Right renal cortex interstitium (tissue), 3 donors: ENCODE measurements around the gene DUSP22. TPM values are rescaled to one million over a fixed set of nuclear protein-coding genes. Genes with fewer than 3 reads are reported as not detected.

Experiments
- DNase-seq, 3 donors: peaks; one replicate each; pipeline ENCODE4 v3.0.0-alpha.2; 2013; ENCODE audit warnings: low read depth in 3 of 3, low spot score in 2 of 3
- polyA plus RNA-seq, 3 donors: library from polyadenylated mRNA; unstranded; fragments of 120-200 nt; gene quantifications; one replicate each; pipeline ENCODE4 v1.2.1, GENCODE V29; 2013; ENCODE audit not compliant: insufficient read length in 3 of 3

Gene DUSP22
- polyA plus RNA-seq, 3 donors = 19.5 to 21.7 (median 19.8) TPM

DNA sequence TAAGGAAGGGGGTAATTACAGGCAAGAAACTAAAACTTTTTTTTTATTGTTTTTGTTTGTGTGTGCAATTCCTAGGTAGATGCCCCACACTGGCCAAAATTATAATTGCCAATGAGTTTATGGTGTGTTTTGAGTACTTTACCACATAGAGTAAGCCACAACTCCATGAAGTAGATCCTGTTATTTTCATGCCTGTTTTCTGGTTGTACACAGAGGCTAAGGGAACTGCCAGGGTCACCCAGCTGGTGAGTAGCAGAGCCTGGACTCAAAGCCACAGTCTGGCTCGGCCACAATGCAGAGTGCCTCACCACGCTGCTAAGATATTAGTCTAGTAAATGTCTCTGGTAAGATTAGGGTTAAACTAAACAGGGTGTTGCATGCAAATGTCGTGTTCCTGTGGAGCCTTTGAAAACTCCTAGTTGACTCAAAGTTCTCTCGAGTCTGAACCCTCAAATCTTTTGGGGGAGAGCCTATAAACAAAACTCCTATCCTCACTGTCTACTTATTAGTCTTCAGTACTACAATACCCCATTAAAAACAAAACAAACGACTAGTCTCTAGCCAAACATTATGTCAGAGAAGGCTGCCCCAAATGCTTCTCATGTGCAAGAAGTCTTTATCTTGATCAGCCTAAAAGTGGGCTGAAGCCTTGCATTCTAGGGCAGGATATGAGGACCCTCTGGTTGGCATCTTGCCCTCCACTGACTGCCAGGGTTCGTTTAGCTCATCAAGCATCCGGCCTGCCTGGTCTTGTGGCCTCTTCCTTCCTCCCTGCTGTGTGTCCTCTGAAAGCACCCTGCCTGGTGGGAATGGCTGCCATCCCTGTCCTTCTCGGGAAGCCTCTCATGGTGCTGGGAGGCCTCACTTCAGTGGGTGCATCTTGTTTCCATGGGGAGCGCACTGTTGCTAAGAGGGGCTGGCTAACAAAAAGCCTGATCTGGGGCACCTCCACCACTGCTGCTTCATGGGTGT lies 4.2 kb downstream of the DUSP22 start:
- no peak for DNase-seq

DNA sequence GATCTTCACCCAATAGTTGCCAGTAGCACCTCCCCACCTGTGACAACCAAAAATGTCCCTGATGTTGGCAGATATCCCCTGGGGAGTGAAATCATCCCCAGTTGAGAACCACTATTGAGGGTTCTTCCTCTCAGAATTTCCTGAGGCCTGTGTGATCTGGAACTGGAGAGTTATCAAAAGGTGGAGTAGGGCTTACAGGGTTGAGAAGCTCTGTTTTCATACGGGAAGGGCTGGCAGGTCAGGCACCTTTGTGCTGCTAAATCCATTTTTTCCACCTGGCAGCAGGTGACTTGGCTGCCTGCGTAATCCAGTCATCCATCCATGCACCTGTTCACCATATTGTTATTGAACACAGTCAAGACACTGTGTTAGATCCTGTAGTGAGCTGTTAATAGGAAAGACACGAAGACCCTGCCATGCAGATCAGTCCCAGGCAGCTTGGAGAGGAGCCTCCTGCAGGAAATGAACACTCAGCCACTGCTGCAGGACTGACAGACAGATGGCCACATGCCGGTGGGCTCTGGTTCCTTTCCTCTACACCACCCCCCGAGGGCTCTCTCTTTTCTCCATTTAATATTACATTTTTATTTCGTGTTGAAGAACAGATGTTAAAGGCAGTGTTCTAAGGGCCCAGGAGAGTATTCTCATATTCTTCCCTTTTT lies 5.4 kb downstream of the DUSP22 start:
- no peak for DNase-seq

DNA sequence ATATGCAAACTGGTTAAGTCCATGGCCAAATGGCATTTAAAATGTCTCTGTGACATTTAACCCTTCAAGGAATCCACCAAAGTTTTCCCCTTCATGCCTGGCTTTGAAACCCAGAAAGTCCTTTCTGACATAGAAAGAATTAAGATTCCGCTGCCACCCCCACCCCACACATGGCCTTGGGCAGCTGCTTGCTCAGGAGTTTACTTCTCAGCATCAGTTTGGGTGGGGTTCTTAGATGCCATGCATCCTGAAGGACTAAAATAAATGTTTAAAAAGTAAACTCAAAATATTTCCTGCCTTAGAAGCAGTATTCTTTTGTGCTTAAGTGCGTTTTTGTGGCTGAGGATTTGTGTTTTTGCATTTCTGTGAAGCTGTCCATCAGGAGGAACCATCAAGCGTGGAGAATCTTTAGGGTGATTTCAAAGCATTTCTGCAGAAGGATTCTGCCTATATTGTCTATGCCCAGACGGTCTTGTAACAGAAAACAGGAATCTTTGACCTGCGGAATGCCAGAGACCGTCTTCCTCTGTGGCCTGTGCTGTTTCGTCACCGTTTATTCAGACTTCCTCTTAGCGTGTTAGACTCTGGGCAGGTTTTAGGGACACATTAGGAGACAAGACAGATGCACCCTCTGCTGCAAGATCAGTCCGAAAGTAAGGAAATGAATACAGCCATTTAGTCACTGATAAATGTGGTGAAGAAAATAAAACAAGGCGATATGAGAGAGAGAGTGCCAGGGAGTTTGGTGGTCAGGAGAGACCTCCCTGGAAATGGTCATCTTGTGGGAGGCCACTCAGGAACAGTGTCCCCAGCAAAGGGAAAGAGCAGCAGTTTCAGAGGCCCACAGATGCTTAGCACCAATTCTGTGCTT lies 6.2 kb downstream of the DUSP22 start:
- DNase-seq = no peak

DNA sequence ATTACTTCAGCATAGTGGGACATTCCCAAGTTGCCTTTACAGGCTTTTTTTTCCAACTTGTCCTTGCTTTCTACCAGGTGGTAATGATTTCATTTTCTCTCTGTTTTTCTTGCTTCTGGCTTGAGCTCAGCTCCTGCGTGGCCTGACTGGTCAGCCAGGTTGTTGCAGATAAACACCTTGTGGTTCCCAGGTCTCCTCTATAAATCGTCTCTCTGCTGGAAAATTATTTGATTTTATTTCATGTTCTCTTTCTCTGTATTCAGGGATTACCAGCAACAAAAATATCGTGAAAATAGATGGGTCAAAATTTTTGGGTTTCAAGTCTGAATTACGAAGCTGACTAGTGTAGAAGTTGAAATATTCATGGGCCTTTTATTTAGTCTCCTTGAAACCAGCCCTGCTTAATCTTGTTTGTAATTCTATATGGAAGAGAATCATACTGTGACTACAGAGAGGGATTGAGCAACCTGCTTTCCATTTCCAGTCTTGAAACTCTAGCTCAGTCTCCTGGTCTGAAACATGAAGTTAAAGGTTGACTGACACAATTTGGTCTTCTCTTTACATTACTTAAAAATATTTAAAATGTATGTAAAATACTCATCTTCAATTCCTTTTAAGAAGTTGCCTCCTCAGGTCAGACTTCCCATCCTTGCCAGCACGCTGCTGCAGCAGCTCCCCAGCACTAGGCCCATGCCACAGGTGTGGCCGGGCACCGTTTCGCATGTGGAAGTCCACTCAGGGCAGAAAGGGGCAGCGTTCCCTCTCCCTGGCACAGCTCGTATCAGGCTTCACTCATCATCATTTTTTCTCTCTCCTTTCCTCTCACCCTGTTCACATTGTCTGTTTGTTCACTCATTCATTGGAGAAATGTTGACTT lies 7.1 kb downstream of the DUSP22 start:
- no peak for DNase-seq

DNA sequence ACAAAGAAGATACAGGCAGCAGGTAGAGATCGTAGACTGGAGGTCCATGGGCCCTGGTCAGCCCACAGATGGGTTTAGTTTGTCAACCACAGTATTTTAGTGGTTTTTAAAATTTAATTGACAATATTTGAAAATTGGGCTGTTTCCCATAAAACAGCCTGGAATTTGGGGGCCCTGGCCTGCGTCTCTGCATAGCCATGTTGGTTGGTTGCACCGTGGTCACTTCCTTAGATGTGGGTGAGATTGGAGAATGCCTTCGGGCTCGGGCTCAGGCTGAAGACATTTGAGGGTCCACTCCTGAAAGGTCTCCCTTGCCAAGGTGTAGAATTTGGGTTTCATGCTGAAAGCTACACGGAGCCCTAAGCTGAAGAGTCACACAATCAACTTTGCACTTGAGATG lies 7.7 kb downstream of the DUSP22 start:
- no peak for DNase-seq

DNA sequence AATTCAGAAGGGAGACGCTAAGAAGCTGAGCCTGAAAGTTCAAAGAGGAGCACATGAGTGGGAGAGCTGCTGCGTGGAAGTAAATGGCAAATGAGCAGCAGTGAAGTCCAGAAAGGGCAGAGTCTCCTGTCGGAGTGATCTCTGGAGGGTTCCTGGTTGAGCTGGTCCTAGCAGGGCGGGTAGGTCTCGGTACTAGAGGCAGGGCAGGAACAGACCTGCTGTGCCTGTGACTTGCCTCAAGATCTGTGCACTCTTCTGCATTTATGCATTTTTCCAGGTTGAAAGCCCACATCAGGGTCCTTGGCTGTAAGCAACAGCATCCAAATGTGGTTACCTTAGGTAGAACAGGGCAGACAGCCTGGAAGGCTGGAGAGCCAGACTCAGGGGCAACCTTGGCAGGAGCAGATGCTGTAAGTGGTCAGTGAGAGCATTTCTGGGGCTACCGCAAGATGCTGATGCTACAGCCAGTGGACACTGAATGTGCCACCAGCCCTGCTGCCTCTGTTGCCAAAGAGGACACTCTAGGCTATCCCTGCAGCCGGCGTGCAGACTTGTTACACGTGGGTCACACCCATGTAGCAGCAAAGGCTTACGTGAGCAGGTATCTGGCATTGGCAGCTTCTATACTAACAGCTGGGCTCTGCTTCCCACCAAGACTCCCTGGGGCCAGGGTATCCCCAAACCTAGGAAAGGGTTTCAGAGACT lies 8.4 kb downstream of the DUSP22 start:
- DNase-seq = no peak

DNA sequence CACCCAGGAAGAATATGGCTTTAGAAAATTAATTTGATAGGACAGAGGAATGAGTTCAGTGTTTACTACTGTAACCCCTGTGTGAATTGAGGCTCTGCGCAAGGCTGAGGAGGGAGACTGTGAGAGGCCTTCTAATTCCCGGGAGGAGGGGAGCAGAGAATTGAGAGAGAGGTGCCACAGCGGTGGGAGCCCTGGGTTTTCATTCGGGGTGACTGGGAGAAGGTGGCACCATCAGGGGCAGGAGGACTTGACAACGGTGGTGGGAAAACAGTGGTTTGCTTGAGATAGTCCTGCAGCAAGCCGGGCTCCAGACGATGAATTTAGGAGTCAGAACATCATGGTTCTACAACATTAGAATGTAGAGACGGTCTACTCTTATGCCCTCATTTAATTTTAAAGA lies 9.2 kb downstream of the DUSP22 start:
- DNase-seq = no peak

DNA sequence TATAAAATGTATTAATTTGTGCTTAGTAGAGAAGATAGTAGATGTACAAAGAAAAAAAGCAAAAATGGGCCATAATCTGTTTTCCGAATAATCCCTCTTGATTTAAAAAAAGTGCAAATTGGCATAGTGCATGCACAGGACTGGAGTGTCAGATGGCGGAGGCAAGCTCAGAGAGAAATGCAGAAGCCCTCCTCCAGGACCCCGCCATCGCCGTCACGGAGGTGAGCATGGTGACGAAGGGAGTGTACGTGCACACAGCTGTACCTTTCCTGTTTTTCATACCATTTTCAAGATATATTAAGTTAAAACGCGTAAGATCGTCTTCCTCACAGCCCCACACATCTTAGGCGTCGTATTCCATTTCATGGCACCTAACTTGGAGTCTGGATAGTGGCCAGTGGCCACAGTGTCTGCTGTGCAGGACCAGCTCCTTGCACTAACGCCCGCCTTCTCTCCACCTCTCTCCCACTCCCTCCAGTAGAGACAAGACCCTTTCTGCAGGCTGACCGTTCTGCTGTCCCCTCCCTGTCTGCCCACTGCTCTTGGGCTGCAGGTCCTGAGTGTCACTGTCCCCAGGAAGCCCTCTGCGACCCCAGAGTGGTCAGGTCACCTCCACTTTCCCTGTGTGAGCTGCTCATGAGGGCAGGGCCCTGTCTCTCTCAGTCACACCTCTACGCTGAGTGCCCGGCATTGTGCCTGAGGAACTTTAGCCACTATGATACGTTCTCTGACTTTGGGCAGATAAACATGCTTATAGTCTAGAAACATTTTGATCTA lies 9.8 kb downstream of the DUSP22 start:
- no peak for DNase-seq

DNA sequence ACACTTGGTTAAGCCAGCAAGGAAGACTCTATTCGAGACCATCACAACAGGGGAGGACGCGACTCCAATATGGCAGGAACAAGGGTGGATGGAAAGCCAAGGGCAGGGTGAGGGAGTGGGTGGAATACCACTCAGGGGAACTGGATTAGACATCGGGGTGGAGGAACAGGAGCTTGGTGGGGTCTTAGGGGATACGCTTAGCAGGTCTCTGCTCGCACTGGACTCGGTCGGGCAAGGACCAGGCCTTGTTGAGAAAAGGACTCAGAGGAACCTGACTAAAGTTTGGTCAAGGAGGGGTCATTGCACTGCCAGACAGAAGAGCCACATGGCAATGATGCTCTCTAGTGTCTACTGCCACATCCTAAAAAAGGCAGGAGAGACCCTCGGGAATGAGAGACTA lies 10.5 kb downstream of the DUSP22 start:
- no peak for DNase-seq

DNA sequence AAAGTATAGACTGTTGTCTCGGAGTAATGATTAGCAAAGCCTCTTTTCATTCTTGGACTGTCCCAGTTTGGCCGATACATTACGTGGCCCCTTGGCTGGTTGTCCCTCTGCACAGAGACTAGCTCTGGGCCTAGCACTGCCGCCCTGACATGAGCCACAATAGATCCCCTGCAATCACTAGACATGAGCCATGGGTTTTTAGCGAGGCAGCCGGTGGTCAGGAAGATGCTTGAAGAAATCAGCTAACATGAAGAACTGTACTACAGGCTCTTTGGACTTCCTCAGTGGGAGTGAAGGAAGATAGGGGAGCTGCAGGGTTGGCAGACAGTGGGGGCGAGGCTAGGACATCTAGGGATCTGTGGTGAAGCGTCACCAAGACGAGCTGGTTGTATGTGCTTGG lies 11.0 kb downstream of the DUSP22 start:
- no peak for DNase-seq

DNA sequence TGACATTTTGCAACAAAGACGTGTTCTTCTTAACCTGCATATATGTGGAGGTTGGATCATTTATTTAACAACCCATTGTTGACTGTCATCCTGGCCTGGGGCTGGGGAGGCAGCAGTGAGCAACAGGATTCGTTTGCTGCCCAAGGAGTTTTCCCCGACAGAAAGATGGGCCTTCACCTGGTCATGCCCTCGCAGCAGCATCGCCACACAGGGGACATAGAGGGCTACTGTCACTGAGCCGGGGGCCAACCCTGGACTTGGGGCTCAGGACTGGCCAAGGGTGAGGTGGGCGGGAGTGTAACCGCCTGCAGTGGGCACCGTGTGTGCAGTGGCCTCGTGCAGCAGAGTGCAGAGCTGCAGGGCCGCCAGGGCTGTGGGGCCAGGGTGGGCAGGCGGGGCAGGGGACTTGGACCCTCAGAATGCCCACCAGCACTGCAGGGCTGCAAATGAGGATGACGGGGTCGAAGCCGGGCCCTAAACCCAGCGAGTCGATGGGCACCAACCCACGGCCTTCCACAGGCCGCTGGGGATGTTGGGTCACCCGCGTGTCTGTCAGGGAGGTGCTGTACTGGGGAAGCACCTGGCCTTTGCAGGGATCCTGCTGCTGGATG lies 11.8 kb downstream of the DUSP22 start:
- DNase-seq = no peak

DNA sequence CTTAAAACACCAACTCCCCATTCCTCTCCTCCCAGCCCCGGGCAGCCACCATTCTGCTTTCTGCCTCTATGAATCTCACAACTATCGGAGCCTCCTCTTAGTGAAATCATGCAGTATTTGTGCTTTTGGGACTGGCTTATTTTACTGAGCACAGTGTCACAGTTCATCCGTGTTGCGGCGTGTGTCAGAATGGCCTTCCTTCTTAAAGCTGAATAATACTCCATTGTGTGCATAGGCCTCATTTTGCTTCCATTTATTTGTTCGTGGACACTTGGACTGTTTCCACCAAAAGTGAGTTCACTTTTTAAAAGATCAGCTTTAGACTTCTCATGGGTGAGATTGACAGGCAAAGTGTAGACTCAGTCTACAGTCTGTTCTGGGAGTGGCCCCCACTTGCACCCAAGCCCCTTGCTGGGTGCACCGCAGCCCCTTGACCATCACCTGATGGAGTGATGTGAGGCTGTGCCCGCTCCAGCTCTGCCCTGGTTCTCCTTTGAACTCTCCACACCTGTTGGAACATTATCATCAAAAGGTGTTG lies 12.6 kb downstream of the DUSP22 start:
- DNase-seq = no peak

DNA sequence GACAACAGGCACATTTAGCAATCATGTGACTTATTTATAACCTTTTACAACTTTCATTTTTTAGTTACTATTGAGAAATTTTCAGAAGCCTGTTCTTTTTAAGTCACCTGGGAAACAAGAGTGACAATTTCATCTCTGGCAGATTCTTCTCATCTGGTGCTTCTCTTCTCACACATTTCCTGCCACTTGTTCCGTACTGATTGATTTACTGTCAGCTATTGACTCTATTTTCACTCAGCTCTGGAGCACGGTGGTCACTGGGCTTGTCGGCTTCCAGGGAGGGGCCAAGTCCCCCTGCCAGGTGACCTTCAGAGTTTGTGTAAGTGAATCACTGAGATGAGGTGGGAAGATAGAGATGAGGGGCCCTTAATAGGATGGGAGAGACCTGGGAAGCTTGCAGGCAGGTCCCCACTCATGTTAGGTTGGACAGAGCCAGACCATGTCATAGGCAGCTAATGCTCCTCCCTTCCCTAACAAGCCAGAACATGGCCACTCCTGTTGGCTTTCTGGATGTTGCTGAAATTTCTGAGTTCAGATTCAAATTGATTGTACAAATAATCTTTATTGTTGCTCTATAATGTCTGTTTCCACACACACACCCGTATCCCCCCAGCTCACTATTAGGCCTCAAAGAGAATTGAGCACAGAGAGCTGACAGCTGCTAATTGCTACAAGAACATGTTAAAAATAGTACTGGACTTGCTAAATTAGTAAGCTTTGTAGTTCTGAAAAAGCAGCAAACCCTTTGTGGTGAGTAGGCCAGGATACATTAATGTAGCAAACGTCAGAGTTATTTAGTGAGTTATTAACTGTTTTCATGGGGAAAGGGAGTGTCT lies 13.3 kb downstream of the DUSP22 start:
- no peak for DNase-seq

DNA sequence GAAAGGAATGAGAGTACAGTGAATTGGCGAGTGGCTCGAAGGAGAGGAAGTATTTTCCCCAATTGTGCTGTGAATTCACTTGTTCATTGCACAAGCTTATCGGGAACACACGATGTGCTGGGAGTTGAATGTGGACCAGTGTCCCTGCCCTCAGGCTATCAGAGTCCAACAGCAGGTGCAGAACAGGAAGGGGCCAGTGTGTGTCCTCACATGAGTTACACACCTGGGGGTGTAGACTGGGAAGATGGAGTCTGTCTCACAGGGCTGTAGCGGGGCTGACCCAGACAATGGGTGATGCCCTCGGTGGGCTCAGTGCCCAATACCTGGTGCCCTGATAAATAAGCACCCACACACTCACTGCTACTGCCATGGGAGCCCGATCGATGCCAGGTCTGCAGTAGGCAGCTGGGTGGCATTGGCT lies 14.4 kb downstream of the DUSP22 start:
- DNase-seq = no peak

DNA sequence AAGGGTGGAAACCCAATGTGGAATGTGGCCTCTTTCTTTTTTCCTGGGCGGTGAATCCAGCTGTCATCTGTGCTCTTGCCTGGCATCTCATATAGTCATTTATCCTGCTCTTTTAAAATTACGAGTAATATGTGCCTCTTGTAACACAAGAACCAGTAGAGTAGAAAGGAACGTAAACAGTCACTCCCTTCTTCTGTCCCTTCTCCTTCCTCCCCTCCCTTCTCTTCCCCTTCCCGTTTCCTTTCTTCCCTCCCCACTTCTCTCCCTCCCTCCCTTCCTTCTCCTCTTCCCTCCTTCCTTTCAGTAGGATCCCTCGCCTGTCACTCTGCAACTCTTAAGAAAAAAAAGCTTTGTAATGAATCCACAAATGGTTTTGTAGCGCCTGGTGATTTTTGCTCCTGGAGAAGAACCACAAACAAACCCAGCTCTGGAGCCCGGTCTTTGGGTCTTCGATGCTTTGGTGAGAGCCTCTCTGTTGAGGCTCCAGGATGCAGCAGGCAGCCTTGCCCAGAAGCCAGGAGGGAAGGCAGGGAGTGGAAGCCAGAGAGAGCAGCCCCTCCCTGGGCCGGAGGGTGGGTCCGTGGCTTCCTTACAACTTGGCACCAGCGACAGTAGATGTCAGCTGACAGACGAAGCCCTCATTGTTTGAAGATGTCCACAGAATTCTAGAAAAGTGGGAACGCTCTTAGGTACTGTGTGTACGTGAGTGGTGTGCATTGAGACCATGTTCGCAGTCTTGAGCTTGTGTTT lies 15.0 kb downstream of the DUSP22 start:
- DNase-seq = no peak

DNA sequence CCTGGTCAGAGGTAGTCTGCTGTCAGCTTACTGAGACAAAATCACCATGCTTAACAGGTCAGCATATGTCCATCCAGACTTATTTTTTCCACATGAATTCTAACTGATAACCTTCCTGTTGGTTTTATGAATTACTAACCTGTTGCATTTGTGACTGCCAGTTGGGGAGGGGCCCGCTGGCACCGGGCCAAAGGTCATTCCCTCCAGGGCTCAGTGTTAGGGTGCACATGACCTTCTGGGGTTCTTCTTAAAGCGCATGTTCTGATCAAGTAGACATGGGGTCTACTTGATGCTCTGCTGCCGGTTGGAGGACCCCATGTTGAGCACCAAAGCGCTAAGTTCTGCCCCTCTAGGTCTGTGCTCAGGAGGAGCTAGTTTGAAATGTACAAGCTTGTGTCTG lies 15.6 kb downstream of the DUSP22 start:
- no peak for DNase-seq
